Measurements from ENCODE around the gene OR2AJ1.

GRCh38 chr1:247895163-247895637, 29.5 kb upstream of the OR2AJ1 start, which contains the start of gene OR2W3:
- no peak for TF ChIP-seq ZBTB49 (tag by site-specific recombination; IDR thresholded peaks at IDR 0.05; ENCODE audit: low read depth)
- TF ChIP-seq CTCF (tag by site-specific recombination; IDR thresholded peaks at IDR 0.05): no peak
- no peak for TF ChIP-seq ZNF777 (tag by site-specific recombination; IDR thresholded peaks at IDR 0.05; ENCODE audit: borderline replicate concordance)
- no peak for TF ChIP-seq SP2 (tag by site-specific recombination; IDR thresholded peaks at IDR 0.05)
